AG04450 (cell line): ENCODE results near the gene SPC24. TPM values are rescaled to one million over a fixed set of nuclear protein-coding genes. Genes with fewer than 3 reads are reported as not detected.
"Not testable (repeated sequence)": the region's sequence is repeated elsewhere in the genome, so short reads cannot be mapped to it uniquely, and the experiment has no call there.

Source experiments
- CTCF ChIA-PET: fragments of 300-600, 350-600 bp; formaldehyde crosslinking; extraction: SDS; loops from one replicate; lab custom pipeline; 2022; ENCODE audit warnings: antibody characterized with exemption, inconsistent platforms; lab: Charles Lee
- POLR2A ChIA-PET: fragments of 350-600 bp; formaldehyde crosslinking; extraction: SDS; loops from one replicate; lab custom pipeline; 2021; ENCODE audit warnings: antibody characterized with exemption, inconsistent platforms; lab: Yijun Ruan, JAX
- DNase-seq: peaks from one replicate; pipeline ENCODE4 v3.0.0-alpha.2; 2011; ENCODE audit warnings: low read depth, low spot score
- H3K27ac ChIP-seq: one replicate; pipeline ENCODE4 v1.5.1; 2012; ENCODE audit warnings: low read depth, low read length, control low read depth
- H3K27me3 ChIP-seq: one replicate; pipeline ENCODE4 v1.6.0; 2012; ENCODE audit warnings: low read length; ENCODE audit not compliant: control insufficient read depth, insufficient read depth
- H3K4me3 ChIP-seq: 2 replicates; pipeline ENCODE4 v1.5.1; 2011; ENCODE audit warnings: mild to moderate bottlenecking, low read depth, low read length, control low read depth
- H3K9me3 ChIP-seq: 2 replicates; pipeline ENCODE4 v1.5.1; 2012; ENCODE audit warnings: low read length; ENCODE audit not compliant: control insufficient read depth, insufficient read depth
- CTCF ChIP-seq: IDR thresholded peaks from 2 replicates; pipeline ENCODE4 v1.5.1; 2011; ENCODE audit warnings: low read depth, low read length, control low read depth, inconsistent platforms
- polyA plus RNA-seq: library from polyadenylated mRNA; depleted of rRNA; stranded (reverse); fragments of >200 nt; gene quantifications from 2 replicates; pipeline ENCODE4 v1.2.3, GENCODE V29; 2011

Gene SPC24
- polyA plus RNA-seq, 1 experiment = 6.0 TPM

GRCh38 chr19:11181488-11181887, 25.9 kb upstream of the SPC24 start:
- no peaks in the 10 kb centered on the region for H3K27me3 ChIP-seq
- H3K9me3 ChIP-seq = no peaks in the 10 kb centered on the region; the same call in 1 of the 2 replicates
- TF ChIP-seq CTCF = no peak
- no peak overlapping the region for H3K27ac ChIP-seq
- ChIA-PET CTCF (no interaction called here), POLR2A (no interaction called here)
- no peak for DNase-seq
- H3K4me3 ChIP-seq = no peak overlapping the region

DNA sequence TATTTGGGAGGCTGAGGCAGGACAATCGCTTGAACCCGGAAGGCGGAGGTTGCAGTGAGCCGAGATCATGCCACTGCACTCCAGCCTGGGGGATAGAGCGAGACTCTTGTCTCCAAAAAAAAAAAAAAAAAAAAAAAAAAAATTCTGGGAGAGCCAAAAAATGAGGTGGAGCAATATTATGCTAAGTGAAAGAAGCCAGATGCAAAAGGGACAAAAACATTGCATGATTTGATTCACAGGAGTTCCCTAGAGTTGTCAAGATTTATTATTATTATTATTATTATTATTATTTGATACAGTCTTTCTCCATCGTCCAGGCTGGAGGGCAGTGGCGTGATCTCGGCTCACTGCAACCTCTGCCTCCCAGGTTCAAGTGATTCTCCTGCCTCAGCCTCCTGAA, 25.4 kb upstream of the SPC24 start:
- H3K27ac ChIP-seq, H3K4me3 ChIP-seq, H3K27me3 ChIP-seq, DNase-seq, H3K9me3 ChIP-seq, POLR2A ChIA-PET: not testable (repeated sequence)
- CTCF ChIA-PET = interaction anchor here (1.0 kb wide), 1 partner anchor 11 kb away, joined by 3 read pairs; no protein-coding TSS in a partner anchor

- Histone ChIP-seq H3K4me3 (no peak overlapping the region), H3K9me3 (no peaks in the 10 kb centered on the region; the same call in 1 of the 2 replicates), H3K27me3 (no peaks in the 10 kb centered on the region), H3K27ac (no peak overlapping the region)
- TF ChIP-seq CTCF = no peak
- DNase-seq = no peak
- CTCF ChIA-PET = interaction anchor here (1.0 kb wide), 1 partner anchor 11 kb away, joined by 3 read pairs; no protein-coding TSS in a partner anchor
- POLR2A ChIA-PET = interaction anchor here (0.6 kb wide), 1 partner anchor 9 kb away, joined by 8 read pairs; no protein-coding TSS in a partner anchor
Observed at GRCh38 chr19:11180346-11180745, 24.8 kb upstream of the SPC24 start.

DNA sequence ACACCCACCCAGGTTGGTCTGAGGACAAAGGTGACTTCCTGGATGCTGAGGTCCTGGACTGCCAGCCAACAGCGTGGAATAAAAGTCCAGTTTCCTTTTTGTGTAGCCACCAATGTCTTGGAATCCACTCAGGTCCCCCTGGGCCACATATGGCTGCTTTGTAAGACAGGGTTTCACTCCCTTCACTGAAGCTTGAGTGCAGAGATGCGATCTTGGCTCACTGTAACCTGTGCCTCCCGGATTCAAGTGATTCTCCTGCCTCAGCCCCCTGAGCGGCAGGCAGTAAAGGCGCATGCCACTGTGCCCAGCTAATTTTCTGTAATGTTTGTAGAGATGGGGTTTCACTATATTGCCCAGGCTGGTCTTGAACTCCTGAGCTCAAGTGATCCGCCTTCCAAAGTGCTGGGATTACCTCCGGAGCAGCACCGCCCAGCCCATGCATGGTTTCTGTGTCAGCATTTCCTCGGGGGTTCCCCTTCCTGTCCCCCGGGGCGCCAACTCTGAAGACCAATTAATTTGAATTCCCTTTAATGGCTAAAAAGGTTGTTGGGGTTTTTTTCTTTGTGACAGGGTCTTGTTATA, 24.2 kb upstream of the SPC24 start:
- POLR2A ChIA-PET = no interaction called here
- DNase-seq = no peak
- Histone ChIP-seq H3K27ac (no peak overlapping the region), H3K4me3 (no peak overlapping the region), H3K9me3 (no peaks in the 10 kb centered on the region; the same call in 1 of the 2 replicates), H3K27me3 (no peaks in the 10 kb centered on the region)
- no peak for TF ChIP-seq CTCF
- CTCF ChIA-PET = no interaction called here

DNA sequence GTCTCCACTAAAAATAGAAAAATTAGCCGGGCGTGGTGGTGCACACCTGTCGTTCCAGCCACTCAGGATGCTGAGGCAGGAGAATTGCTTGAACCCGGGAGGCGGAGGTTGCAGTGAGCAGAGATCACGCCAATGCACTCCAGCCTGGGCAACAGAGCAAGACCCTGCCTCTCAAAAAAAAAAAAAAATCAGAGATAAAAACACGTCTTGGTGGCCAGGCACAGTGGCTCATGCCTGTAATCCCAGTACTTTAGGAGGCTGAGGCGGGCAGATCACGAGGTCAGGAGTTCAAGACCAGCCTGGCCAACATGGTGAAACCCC, 23.5 kb upstream of the SPC24 start:
- POLR2A ChIA-PET = not testable (repeated sequence)

DNA sequence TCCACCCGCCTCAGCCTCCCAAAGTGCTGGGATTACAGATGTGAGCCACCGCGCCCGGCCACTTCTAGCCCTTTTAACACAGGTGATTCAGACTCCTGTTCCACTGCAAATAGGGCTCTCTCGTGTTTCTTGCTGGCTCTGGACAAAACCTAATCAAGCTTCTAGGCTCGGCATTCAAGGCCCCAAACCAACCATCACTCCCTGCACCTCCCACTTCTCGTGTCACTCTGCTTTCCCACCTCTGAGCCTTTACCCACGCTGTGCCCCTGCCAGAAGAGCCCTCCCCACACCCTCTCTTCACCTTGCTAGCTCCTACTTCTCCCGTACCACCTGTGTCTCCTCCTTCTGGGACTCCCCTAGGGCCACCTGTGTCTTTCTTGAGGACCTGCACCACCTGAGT, 22.0 kb upstream of the SPC24 start:
- POLR2A ChIA-PET = interaction anchor here (0.6 kb wide), 1 partner anchor 24 kb away, joined by 7 read pairs; no protein-coding TSS in a partner anchor

More for the DNA sequence above, 23.5 kb upstream of the SPC24 start:
- H3K27ac ChIP-seq, H3K27me3 ChIP-seq, H3K4me3 ChIP-seq, H3K9me3 ChIP-seq, CTCF ChIA-PET, DNase-seq: not testable (repeated sequence)

More for the DNA sequence above, 22.0 kb upstream of the SPC24 start:
- no peak for TF ChIP-seq CTCF
- H3K4me3 ChIP-seq = no peak overlapping the region
- H3K9me3 ChIP-seq = no peaks in the 10 kb centered on the region; the same call in 1 of the 2 replicates
- no peaks in the 10 kb centered on the region for H3K27me3 ChIP-seq
- DNase-seq = no peak
- no peak overlapping the region for H3K27ac ChIP-seq
- CTCF ChIA-PET = no interaction called here
